ENCODE results near the gene MED16. TPM values are rescaled to one million over a fixed set of nuclear protein-coding genes. Genes with fewer than 3 reads are reported as not detected.

The MED16 gene
- total and polyA plus RNA-seq, 2 of the 13 experiments (the other 11 are each of a cell fraction or from before 2014, with no cell fraction given), result 13.3 to 14.8 TPM

GRCh38 chr19:861756-862580, 31.0 kb downstream of the MED16 start (continued):
- no peak for TF ChIP-seq SAFB2 (CRISPR knock-in tag; IDR thresholded peaks at IDR 0.05; ENCODE audit: borderline replicate concordance, low read depth)
- TF ChIP-seq IKZF1 (IDR thresholded peaks at IDR 0.05), result no peak
- 0 out of 2 replicates have a peak, but pooled peaks have one; percentile 7 for TF ChIP-seq MAZ (IDR thresholded peaks at IDR 0.05; ENCODE audit: borderline replicate concordance, low read depth, low read length)
- TF ChIP-seq MAZ (CRISPR knock-in tag; IDR thresholded peaks at IDR 0.05; ENCODE audit: low read depth), result no peak
- no peak for TF ChIP-seq GATAD1 (CRISPR knock-in tag; IDR thresholded peaks at IDR 0.05)
- TF ChIP-seq ZNF792 (CRISPR knock-in tag; IDR thresholded peaks at IDR 0.05), result no peak
- TF ChIP-seq ZBTB38 (CRISPR knock-in tag; IDR thresholded peaks at IDR 0.05), result peak; percentile 93
- TF ChIP-seq HNF1B (CRISPR knock-in tag; IDR thresholded peaks at IDR 0.05), result no peak
- TF ChIP-seq ZNF678 (CRISPR knock-in tag; IDR thresholded peaks at IDR 0.05), result no peak
- no peak for TF ChIP-seq NFIB (CRISPR knock-in tag; IDR thresholded peaks at IDR 0.05; ENCODE audit: borderline replicate concordance)
- TF ChIP-seq CSRNP1 (CRISPR knock-in tag; IDR thresholded peaks at IDR 0.05), result no peak
- TF ChIP-seq ZHX1 (CRISPR knock-in tag; IDR thresholded peaks at IDR 0.05; ENCODE audit: low read depth), result peak; percentile 81; the same call in 1 of the 2 replicates
- TF ChIP-seq RXRB (CRISPR knock-in tag; IDR thresholded peaks at IDR 0.05; ENCODE audit: borderline replicate concordance), result no peak
- TF ChIP-seq FOXA1 (IDR thresholded peaks at IDR 0.05), result no peak
- no peak for TF ChIP-seq FOXA1 (CRISPR knock-in tag; IDR thresholded peaks at IDR 0.05)
- no peak for TF ChIP-seq NFKBIZ (CRISPR knock-in tag; IDR thresholded peaks at IDR 0.05)
- TF ChIP-seq RELA (CRISPR knock-in tag; IDR thresholded peaks at IDR 0.05), result no peak
- TF ChIP-seq RAD21 (CRISPR knock-in tag; IDR thresholded peaks at IDR 0.05), result no peak
- no peak for TF ChIP-seq ETS1 (CRISPR knock-in tag; IDR thresholded peaks at IDR 0.05)
- no peak for TF ChIP-seq NR3C1 (CRISPR knock-in tag; IDR thresholded peaks at IDR 0.05)
- TF ChIP-seq PHB2 (IDR thresholded peaks at IDR 0.05; ENCODE audit: partially characterized antibody), result no peak
- no peak for TF ChIP-seq ZNF614 (CRISPR knock-in tag; IDR thresholded peaks at IDR 0.05; ENCODE audit: borderline replicate concordance)
